Hepatic stellate cell (primary cell): ENCODE results near the gene OR51F2.
"Not testable (repeated sequence)": the region's sequence is repeated elsewhere in the genome, so short reads cannot be mapped to it uniquely, and the experiment has no call there.

Experiments
- DNase-seq: peaks from one replicate; pipeline ENCODE4 v3.0.0; 2011; ENCODE audit warnings: low spot score

Gene OR51F2, protein sequence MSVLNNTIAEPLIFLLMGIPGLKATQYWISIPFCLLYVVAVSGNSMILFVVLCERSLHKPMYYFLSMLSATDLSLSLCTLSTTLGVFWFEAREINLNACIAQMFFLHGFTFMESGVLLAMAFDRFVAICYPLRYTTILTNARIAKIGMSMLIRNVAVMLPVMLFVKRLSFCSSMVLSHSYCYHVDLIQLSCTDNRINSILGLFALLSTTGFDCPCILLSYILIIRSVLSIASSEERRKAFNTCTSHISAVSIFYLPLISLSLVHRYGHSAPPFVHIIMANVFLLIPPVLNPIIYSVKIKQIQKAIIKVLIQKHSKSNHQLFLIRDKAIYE

DNA sequence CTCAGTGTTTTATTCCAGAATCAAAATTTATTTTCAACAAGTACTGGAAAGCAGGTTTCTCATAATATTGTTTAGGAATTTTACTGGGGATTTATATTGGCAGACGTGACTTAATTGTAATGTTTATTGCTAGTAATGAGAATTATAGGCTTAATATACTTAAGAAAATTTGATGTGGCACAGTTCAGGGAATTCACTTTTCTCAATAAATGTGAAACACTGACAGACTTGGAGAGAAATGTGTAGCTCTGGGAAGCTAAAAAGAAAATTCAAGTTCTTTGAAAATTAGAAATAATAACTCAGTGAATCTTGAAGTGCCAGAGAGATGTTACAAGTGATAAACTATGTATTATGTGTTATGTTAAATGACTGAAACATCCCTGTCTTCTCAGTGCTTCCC lies at the start of gene OR51F2:
OR51F2 (plus strand) TSS at position 301 of the 400 bp plus-strand sequence. CDS start 101 bp downstream, outside the sequence.
- no peak for DNase-seq

DNA sequence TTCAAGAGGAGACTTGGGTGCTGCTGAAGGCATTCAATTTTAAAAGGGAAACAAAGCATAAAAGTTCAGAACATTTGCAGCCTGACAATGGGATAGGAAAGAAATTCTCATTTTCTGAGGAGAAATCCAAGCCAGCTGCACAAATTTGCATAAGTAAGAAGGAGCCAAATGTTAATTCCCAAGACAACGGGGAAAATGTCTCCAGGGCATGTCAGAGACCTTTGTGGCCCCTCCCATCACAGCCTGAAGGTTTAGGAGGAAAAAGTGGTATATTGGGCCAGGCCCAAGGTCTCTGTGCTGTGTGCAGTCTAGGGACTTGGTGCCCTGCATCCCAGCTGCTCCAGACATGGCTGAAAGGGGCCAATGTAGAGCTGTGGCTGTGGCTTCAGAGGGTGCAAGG lies 38.7 kb upstream of the OR51F2 start:
- no peak for DNase-seq

DNA sequence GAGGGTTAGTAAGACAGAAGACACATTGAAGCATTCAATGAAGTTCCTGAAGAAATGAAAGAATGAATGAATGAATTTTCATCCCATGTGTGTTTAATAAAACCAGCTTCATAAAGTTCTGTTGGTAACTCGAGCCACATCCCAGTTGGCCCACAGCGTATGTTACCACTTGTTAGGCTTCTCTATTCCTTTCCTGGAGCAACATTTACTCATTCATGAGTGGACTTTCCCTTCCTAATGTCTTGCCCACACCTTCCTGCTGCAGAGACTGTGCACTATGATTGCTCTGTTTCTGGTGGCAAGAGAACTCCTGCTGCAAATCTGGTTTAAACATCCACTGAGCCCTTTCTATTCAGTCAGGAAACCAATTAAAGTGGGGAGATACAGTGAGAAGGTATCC lies 23.9 kb upstream of the OR51F2 start:
- no peak for DNase-seq

DNA sequence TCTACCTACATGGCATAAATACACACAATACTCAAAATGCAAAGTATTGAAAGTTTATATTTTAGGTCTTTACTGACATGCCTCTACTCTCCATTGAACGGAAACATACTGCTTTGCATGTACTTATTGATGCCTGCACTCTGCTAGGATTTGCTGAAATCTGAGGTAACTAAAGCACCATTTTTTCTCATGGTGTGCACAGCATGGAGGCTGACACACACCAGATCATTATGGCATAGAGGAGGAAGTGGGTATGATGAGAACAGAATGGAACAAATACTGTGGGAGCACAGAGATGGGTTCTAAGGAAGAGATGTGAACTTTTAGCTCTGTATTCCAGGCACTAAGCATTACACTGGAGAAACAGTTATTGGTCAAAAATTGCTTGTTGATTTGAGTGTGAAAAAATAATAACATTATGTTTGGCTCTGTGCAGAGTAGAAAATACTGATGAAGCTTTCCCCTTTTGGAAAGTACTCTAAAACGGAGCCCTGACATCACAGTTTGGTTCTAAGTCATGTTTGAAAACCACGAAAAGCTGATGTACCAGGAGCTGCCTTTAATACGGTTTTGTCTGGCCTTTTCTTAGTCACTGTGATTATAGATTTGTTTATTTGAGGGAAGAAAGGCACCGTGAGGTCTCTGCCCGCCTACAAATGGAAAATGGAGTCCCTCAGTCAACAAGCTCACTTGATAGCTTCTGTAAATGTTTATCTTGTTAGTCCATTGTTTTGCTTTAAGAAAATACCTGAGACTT lies 22.5 kb upstream of the OR51F2 start:
- DNase-seq: no peak

DNA sequence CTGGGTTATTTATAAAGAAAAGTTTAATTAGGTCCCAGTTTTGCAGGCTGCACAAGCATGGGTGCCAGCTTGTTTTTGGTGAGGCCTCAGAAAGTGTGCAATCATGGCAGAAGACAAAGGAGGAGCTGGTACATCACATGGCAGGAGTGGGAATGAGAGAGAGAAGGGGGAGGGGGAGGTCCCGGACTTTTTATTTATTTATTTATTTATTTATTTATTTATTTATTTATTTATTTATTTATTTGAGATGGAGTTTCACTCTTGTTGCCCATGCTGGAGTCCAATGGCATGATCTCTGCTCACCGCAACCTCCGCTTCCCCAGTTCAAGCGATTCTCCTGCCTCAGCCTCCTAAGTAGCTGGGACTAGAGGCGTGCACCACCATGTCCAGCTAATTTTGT lies 19.8 kb upstream of the OR51F2 start:
- not testable (repeated sequence) for DNase-seq

DNA sequence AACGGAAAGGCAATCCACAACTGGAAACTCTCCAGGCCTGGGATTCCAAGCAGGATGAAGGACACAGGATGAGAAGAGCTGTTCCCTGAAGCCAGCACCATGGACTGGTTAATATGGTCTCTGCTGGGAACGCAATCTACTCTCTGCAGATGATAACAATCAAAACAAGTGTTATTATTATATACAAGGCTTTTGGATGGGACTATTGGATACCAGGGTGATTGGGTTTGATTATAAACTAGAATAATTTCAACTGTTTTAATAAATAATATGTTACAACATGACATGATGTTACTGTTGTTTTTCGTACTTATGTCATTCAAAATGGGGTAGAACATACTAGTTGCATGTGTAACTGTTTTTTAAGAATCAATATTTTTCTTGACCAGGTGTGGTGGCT lies 16.8 kb upstream of the OR51F2 start, which contains the start of gene OR52R1:
OR52R1 (minus strand) TSS at position 101 of the 400 bp plus-strand sequence; CDS start at position 101, 0 bp downstream.
- DNase-seq: no peak

DNA sequence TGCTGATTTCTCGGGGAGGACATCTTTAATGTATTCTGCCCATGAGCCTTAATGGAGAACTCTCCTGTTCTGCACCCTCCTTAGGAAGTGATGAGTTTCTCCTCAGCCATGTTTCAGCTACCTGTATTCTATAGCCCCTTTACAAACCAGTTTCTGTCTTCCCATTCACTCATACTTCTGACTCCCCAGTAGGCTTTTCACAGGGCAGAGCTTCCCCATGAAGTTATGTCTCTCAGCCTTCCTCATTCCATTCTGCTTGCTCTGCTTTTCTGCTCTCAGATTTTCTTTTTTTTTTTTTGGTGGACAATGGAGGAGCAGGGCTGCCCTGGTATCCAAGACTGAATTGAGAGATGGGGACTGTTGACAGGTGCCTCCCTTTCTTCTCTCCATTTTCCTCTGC lies 12.6 kb upstream of the OR51F2 start:
- DNase-seq: no peak

DNA sequence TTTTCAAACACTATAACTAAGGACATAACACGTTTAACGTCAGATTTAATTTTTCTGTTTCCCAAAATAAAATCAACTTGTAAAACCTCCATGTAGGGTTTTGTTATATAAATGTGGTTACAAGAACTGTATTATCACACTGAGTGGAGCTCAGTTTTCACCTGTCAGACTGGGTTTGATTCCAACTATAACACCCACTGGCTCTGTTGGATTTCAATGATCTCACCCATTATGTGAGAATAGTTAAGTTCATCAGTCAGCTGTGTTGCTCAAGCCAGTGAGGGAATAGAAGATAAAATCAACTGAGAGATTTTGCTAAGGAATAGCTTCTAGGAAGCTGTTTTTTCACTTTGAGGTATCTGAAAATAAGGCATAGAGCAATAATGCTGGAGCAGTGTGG lies 11.9 kb upstream of the OR51F2 start:
- no peak for DNase-seq

DNA sequence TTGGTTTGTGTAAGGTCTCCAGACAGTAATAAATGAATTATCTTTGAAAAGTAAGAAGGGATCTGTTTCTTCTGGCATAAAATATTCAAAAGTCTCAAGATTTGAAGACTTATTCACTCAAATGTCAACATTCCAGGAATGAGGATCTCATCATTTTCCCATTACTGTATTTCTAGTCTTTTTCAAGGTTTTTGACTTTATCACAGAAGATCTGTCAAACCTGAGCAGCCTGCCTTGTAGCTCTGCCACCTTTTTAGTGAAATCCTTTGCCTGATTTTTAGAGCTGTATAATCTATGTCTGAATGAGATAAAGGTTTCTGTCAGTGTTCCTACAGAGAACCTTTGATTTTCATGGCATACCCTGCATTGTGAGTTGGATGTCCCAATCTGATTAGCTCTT lies 4.0 kb downstream of the OR51F2 start:
- no peak for DNase-seq

DNA sequence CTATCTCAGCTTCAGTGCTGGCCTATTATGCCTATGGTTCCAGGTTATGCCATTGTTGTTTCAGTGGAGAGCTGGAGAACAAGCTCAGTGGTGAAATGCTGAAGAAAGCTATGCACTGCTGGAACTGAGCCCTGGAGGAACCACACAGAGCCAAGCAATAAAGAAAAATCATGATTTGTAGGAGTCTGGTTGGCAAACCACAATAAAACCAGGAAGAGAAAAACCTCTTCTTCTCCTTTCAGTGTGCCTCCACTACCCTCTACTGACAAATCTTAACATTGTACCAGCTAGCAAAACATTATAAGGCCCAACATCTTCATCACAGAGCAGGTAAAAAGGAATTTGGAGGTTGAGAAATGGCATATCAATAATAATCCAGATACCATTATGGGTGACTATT lies 5.3 kb downstream of the OR51F2 start:
- DNase-seq: peak; percentile 1

DNA sequence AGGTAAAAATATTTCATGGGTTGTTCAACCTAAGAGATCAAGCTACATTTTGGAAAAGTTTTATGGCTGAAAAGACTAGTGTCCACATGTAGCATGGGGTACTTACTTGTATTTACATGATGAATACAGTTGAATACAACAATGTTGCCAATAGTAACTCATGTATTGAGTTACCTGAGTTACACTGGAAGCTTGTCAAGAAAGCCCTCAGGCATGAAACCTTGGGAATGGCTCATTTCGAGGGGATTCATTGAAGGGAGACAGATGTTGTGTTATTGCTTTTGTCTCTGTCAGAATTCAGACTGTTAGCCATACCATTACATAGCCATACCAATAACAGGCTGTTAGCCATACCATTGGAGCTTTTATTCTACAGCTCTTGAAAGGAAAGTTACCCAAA lies 9.2 kb downstream of the OR51F2 start:
- DNase-seq: no peak

DNA sequence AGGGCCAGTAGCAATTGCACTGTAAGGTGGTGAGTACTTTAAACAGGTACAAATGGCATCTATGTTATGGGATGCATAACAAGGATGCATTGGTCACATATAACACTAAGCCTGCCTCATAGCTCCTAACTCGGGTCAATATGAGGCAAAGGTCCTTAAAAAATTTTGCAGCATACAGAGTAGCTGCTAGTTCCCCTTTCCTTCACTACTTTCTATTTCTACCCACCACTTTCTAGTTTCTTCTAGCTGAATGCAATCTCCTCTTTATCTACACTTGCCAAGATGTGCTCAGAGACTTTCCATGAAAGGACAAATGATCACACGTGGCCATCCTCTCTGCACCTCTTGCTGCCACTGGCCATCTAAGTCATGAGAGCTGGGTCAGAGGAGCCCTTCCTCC lies 9.8 kb downstream of the OR51F2 start:
- DNase-seq: no peak

DNA sequence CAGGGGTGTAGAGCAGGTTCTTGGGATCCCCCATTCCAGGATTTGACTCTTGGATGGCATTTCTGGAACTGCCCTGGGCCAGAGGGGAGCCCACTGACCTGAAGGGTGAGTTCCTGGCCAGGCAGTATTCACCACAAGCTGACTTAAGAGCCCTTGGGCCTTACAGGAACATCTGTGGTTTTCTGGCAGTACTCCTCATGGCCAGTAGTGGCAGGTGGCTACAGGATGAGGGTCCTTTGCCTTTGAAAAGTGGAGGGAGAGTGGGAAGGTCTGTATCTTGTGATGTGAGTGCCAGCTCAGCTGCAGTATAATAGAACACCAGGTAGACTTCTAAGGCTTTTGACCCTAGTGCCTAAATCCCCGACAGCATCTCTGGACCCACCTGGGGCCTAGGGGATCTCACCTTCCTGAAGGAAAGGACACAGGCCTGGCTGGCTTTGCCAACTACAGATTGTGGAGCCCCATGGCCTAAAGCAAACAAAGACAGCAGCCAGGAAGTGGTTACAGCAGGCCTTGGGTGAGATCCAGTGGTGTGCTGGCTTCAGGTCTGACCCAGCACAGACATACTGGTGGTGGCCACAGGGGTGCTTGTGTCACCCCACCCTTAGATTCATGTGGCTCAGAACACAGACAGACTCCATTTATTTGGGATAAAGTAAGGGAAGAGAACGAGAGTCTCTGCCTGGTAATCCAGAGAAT lies 18.9 kb downstream of the OR51F2 start:
- no peak for DNase-seq

DNA sequence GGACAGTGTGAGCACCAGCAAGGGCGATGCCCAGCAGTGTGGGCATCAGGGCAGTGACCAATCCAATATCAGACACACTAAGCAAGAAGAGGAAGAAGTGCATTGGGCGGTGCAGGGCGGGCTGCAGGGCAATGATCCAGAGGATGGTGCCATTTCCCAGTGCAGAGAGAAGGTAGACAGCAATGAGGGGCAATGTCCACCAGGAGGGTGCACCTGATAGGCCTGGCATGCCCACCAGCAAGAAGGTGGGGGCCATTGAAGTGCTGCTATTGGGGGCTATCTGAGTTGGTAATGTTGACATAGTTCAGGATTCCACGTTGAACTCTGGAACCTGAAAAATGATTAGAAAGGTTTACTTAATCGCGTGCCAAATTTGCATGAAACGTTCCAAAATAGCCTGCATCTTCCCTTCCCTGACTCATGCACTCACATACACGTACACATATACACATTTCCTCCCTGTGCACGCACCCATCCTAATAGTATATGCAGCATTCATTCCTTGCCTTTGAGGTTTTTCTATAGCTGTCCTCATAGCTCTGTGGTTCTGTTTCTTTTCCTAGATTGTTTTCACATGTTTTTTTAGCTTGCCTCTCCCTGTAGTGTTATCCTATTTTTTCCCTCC lies 27.9 kb downstream of the OR51F2 start, which contains the start of gene OR51S1:
OR51S1 (minus strand) TSS at position 301 of the 625 bp plus-strand sequence; CDS start at position 301, 0 bp downstream.
- peak; percentile 1 for DNase-seq

DNA sequence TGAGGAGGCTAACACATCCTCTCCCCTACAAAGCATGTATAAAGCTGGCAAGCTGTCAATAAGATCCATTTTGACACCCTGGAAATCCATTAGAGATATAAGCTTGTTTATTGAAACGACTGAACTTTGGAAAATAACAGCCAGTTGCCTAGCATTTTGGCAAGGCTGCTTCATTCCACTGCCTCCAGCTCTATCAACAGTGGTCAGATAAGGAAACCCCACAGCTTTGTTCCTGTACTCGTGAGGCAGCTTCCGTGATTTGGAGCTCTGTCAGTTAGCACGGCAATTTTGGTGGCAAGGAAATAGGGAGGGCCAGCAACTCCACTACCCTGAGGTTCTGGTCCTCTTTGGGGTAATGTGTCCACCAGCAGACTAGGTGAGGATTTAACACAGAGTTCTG lies 29.9 kb downstream of the OR51F2 start:
- DNase-seq: peak; percentile 21

DNA sequence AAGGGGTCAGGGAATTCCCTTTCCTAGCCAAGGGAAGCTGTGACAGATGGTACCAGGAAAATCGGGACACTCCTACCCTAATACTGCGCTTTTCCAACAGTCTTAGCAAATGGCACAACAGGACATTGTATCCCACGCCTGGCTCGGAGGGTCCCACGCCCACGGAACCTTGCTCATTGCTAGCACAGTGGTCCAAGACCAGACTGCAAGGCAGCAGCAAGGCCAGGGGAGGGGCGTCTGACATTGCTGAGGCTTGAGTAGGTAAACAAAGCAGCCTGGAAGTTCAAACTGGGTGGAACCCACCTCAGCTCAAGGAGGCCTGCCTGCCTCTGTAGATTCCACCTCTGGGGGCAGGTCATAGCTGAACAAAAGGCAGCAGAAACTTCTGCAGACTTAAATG lies 33.2 kb downstream of the OR51F2 start:
- not testable (repeated sequence) for DNase-seq

DNA sequence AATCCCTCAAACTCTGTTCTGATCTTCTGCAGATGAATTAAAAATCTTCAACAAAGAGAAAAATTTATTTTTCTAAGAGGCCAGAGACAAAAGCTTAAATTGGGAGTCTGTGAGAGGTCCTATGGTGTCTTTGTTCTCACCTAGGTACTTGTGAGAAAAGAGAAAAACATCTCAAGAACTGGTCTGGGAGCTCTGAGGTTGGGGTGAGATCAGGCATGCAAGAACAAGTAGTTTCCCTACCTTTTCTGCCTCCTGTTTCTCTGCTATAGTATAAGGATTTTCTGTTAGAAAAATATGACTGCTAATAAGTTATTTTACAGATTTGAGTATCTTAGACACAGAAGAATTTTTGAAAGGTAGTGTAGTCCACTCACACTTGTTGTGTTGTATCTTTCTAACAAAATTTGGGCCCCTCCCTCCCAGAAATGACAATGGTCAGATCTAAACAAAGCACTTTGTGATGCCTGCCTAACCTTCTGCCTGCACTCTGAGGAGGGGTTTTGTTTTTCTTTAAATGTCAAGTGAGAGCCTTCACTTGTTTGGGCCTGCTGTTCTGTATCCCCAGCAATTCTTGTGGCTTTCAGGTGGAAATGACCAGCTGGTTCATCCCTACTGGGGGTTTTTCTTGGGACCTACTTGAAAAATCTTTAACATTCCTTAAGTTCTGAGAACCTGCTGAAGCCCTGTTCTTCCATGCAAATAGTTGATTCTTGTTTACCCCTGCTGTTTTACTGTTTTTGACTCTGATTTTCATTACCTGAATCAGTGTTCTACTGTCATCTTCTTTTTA lies 41.5 kb downstream of the OR51F2 start:
- DNase-seq: no peak

DNA sequence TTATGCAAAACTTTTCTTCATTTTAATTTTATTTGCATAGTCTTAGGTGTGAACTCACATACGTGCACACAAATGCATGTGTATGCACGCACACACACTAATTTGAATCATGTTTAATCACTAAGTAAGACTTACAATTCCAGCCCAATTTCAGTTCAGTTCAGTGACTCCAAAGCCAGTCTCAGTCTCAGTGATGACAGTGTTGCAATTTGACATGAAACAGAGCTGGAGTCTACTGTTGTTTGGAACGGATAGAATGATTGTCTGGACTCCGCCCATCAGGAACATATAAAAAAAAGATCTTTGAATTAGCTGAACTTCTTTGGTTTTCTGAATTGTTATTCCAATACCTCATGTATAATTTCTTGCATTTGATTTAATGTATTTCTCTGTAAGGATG lies 42.8 kb downstream of the OR51F2 start:
- no peak for DNase-seq

DNA sequence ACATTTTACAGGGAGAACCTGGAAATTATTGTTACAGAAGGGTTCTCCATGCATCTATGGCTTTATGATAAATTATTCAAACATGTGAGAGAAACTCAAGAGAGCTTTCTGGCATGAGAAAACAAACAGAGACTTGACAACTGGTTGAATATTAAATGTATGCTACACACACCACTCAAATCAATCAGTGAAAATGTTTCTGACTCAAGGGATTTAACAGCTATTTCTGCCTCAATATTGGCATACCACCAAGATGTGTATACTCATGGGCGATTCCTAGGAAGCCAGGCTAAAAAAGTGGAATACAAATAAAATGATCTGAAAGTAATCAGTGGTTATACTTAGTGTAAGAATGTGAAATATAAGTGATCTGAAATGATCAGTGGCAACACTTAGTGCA lies 44.7 kb downstream of the OR51F2 start:
- DNase-seq: no peak
